IMR-90 (cell line): ENCODE data around the gene HIF1A.

Experiments used
- CHD1 ChIP-seq: IDR thresholded peaks from 2 replicates; pipeline ENCODE4 v1.6.1; 2012; ENCODE audit warnings: low read depth, low read length, improper control_type of control experiment
- MAZ ChIP-seq: IDR thresholded peaks from 2 replicates; pipeline ENCODE4 v1.6.1; 2012; ENCODE audit warnings: low read depth, mild to moderate bottlenecking, low read length, improper control_type of control experiment, moderate library complexity, borderline replicate concordance
- POLR2A ChIP-seq: IDR thresholded peaks from 2 replicates; pipeline ENCODE4 v1.6.1; 2012; ENCODE audit warnings: mild to moderate bottlenecking, low read depth, low read length
- RCOR1 ChIP-seq: IDR thresholded peaks from 2 replicates; pipeline ENCODE4 v1.6.1; 2012; ENCODE audit warnings: mild to moderate bottlenecking, low read length, improper control_type of control experiment; ENCODE audit not compliant: insufficient replicate concordance
- TF ChIP-seq, protein P1 (sequence below): conservative IDR thresholded peaks from 2 replicates; pipeline ENCODE4 v1.5.1; 2012; ENCODE audit warnings: mild to moderate bottlenecking, low read depth, low read length, improper control_type of control experiment
- TF ChIP-seq, protein P2 (sequence below): fragments of 150-350 bp; IDR thresholded peaks from 2 replicates; pipeline ENCODE4 v1.6.1; 2016; ENCODE audit warnings: low read depth, mild to moderate bottlenecking, low read length, moderate library complexity, borderline replicate concordance

DNA sequence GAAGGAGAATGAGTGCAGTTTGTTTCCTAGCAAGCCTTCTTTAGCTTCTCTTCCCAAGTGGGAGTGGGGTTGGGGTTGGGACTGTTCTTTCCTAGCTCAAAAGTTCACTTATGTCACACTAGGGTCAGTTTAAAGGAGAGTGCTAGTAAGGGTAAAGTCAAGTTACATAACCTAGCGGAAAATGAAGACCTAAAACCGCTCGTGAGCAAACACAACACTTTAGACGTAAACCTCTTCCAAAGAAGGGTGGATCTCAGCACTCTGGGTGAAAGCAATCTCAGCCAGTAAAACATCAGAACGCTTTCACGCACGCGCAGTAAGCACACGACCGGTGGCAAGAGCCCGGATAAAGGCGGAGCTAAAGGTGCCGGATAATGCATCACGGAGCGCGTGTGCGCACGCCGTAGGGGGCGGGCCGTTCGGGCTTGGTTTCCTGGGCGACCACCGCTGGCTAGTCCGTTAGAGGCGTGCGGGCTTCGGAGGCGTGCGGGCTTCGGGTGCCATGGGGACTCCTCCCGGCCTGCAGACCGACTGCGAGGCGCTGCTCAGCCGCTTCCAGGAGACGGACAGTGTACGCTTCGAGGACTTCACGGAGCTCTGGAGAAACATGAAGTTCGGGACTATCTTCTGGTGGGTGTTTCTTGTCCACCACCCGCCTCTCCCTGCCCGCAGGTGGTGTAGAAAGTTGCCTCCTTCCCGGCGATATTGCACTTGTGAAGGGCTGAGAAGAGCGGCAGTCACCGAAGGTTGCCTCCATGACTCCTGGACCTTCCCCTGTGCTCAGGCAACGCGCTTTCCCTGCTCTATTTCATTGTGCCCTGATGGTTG is 66.9 kb downstream of the HIF1A start, which contains the start of gene SNAPC1:
- TF ChIP-seq, protein P1, sequence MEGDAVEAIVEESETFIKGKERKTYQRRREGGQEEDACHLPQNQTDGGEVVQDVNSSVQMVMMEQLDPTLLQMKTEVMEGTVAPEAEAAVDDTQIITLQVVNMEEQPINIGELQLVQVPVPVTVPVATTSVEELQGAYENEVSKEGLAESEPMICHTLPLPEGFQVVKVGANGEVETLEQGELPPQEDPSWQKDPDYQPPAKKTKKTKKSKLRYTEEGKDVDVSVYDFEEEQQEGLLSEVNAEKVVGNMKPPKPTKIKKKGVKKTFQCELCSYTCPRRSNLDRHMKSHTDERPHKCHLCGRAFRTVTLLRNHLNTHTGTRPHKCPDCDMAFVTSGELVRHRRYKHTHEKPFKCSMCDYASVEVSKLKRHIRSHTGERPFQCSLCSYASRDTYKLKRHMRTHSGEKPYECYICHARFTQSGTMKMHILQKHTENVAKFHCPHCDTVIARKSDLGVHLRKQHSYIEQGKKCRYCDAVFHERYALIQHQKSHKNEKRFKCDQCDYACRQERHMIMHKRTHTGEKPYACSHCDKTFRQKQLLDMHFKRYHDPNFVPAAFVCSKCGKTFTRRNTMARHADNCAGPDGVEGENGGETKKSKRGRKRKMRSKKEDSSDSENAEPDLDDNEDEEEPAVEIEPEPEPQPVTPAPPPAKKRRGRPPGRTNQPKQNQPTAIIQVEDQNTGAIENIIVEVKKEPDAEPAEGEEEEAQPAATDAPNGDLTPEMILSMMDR, result no peak
- TF ChIP-seq MAZ (no peak), RCOR1 (no peak), POLR2A (peak; percentile 92), CHD1 (no peak; the same call in 1 of the 2 replicates)
- TF ChIP-seq, protein P2, sequence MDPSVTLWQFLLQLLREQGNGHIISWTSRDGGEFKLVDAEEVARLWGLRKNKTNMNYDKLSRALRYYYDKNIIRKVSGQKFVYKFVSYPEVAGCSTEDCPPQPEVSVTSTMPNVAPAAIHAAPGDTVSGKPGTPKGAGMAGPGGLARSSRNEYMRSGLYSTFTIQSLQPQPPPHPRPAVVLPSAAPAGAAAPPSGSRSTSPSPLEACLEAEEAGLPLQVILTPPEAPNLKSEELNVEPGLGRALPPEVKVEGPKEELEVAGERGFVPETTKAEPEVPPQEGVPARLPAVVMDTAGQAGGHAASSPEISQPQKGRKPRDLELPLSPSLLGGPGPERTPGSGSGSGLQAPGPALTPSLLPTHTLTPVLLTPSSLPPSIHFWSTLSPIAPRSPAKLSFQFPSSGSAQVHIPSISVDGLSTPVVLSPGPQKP, result no peak
